Neural progenitor cell (in vitro differentiated cells): Measurements from ENCODE around the gene NTMT1. TPM values are rescaled to one million over a fixed set of nuclear protein-coding genes. Genes with fewer than 3 reads are reported as not detected.
A peak's percentile ranks its signal among the peaks of the same experiment; 100 is the strongest.

ENCODE experiments used
- DNase-seq: peaks from one replicate; pipeline ENCODE4 v3.0.0-alpha.2; 2016; ENCODE audit warnings: low spot score
- H2AFZ ChIP-seq: fragments of 200-600 bp; sonication (generic); replicated peaks from 2 replicates; pipeline ENCODE4 v1.6.1; 2016; ENCODE audit warnings: antibody characterized with exemption
- H3F3A ChIP-seq: fragments of 200-600 bp; sonication (generic); 2 replicates; pipeline ENCODE4 v1.6.1; 2016; ENCODE audit warnings: antibody characterized with exemption, low read depth
- H3K27ac ChIP-seq: fragments of 200-600 bp; sonication (generic); 2 replicates; pipeline ENCODE4 v1.5.1; 2016; ENCODE audit warnings: mild to moderate bottlenecking
- H3K27me3 ChIP-seq: fragments of 200-600 bp; sonication (generic); 2 replicates; pipeline ENCODE4 v1.6.1; 2016; ENCODE audit warnings: mild to moderate bottlenecking, moderate library complexity
- H3K36me3 ChIP-seq: fragments of 200-600 bp; sonication (generic); 2 replicates; pipeline ENCODE4 v1.5.1; 2016
- H3K4me1 ChIP-seq: fragments of 200-600 bp; sonication (generic); 2 replicates; pipeline ENCODE4 v1.6.1; 2016; ENCODE audit warnings: mixed run types
- H3K4me2 ChIP-seq: fragments of 200-600 bp; sonication (generic); 2 replicates; pipeline ENCODE4 v1.6.1; 2016
- H3K4me3 ChIP-seq: fragments of 200-600 bp; sonication (generic); 2 replicates; pipeline ENCODE4 v1.5.1; 2016
- H3K79me2 ChIP-seq: fragments of 200-600 bp; sonication (generic); 2 replicates; pipeline ENCODE4 v1.6.1; 2016; ENCODE audit warnings: low read depth
- H3K9ac ChIP-seq: fragments of 200-600 bp; sonication (generic); 2 replicates; pipeline ENCODE4 v1.6.1; 2016
- H3K9me3 ChIP-seq: fragments of 200-600 bp; sonication (generic); 2 replicates; pipeline ENCODE4 v1.5.1; 2016; ENCODE audit warnings: low read depth
- H4K20me1 ChIP-seq: fragments of 200-600 bp; sonication (generic); 2 replicates; pipeline ENCODE4 v1.6.1; 2016; ENCODE audit warnings: low read depth
- H3K27ac Mint-ChIP-seq: 3 replicates; pipeline ENCODE4 v1.8.0; 2021; ENCODE audit warnings: mixed read lengths
- H3K27me3 Mint-ChIP-seq: 2 replicates; pipeline ENCODE4 v1.8.0; 2022; ENCODE audit warnings: low read depth, mild to moderate bottlenecking, inconsistent platforms, moderate library complexity, mixed read lengths; ENCODE audit not compliant: insufficient read depth
- H3K36me3 Mint-ChIP-seq: 3 replicates; pipeline ENCODE4 v1.8.0; 2021; ENCODE audit warnings: mixed read lengths
- H3K4me1 Mint-ChIP-seq: 3 replicates; pipeline ENCODE4 v1.8.0; 2021; ENCODE audit warnings: mixed read lengths
- H3K4me3 Mint-ChIP-seq: 3 replicates; pipeline ENCODE4 v1.8.0; 2021; ENCODE audit warnings: mild to moderate bottlenecking, moderate library complexity, mixed read lengths
- H3K9me3 Mint-ChIP-seq: 3 replicates; pipeline ENCODE4 v1.8.0; 2020; ENCODE audit warnings: mixed read lengths
- CTCF ChIP-seq: fragments of 200-600 bp; sonication (generic); IDR thresholded peaks from 2 replicates; pipeline ENCODE4 v1.5.1; 2017; ENCODE audit warnings: antibody characterized with exemption, mild to moderate bottlenecking
- EZH2 ChIP-seq: fragments of 200-600 bp; sonication (generic); IDR thresholded peaks from 2 replicates; pipeline ENCODE4 v1.6.1; 2017; ENCODE audit warnings: antibody characterized with exemption, mild to moderate bottlenecking, moderate library complexity
- EZH2phosphoT487 ChIP-seq: fragments of 200-600 bp; sonication (generic); IDR thresholded peaks from 2 replicates; pipeline ENCODE4 v1.6.1; 2017; ENCODE audit warnings: antibody characterized with exemption
- total RNA-seq: library from RNA; depleted of rRNA; stranded (reverse); fragments of >200 nt; gene quantifications from 2 replicates; pipeline ENCODE4 v1.2.3, GENCODE V29; 2015; ENCODE audit warnings: low replicate concordance

Gene NTMT1
- total RNA-seq, 1 donor from 2014 or later, result 22.2 TPM

DNA sequence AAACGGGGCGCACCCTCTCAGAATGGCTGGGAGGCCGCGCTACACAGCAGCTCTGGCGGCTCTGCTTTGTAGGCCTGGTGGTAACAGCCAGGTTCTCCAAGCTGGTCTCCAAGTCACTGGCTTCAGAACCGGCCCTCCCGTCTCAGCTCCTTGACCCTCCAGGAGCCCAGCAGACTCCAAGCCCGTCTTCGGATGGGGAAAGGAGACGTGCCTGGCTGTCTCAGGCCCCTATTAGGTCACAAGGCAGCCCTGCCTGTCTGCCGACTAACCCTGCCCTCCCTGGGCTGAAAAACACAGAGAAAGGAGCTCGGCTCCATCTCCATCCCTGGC lies 13.8 kb downstream of the NTMT1 start:
- Histone ChIP-seq H3K27me3 (no peaks in the 10 kb centered on the region), H3F3A (peaks cover 23% of the 10 kb centered on the region), H3K9me3 (no peaks in the 10 kb centered on the region), H3K4me2 (no peak overlapping the region), H3K4me3 (no peak overlapping the region), H3K9ac (no peak overlapping the region), H3K27ac (no peak overlapping the region), H4K20me1 (peaks cover 29% of the 10 kb centered on the region), H2AFZ (no peak overlapping the region), H3K36me3 (no peaks in the 10 kb centered on the region), H3K4me1 (peaks cover 9% of the 10 kb centered on the region), H3K79me2 (peaks cover 22% of the 10 kb centered on the region)
- H3K9me3 Mint-ChIP-seq, result no peaks in the 10 kb centered on the region
- H3K36me3 Mint-ChIP-seq, result peaks cover 11% of the 10 kb centered on the region
- peaks cover 6% of the 10 kb centered on the region for H3K27me3 Mint-ChIP-seq
- H3K27ac Mint-ChIP-seq, result no peak overlapping the region
- peaks cover 15% of the 10 kb centered on the region for H3K4me1 Mint-ChIP-seq
- no peak for DNase-seq
- peak overlapping the region; percentile 85 for H3K4me3 Mint-ChIP-seq
- no peak for TF ChIP-seq EZH2phosphoT487
- no peak for TF ChIP-seq EZH2
- no peak for TF ChIP-seq CTCF

GRCh38 chr9:129640086-129640870 lies 14.3 kb downstream of the NTMT1 start:
- no peak overlapping the region for H3K27ac ChIP-seq
- H3K4me1 Mint-ChIP-seq, result peaks cover 15% of the 10 kb centered on the region
- peaks cover 23% of the 10 kb centered on the region for H3F3A ChIP-seq
- H3K9ac ChIP-seq, result no peak overlapping the region
- DNase-seq, result no peak
- peak overlapping the region; percentile 85 for H3K4me3 Mint-ChIP-seq
- no peaks in the 10 kb centered on the region for H3K9me3 ChIP-seq
- peaks cover 6% of the 10 kb centered on the region for H3K27me3 Mint-ChIP-seq
- peak overlapping the region; percentile 95 for H3K4me2 ChIP-seq
- no peak overlapping the region for H2AFZ ChIP-seq
- no peaks in the 10 kb centered on the region for H3K27me3 ChIP-seq
- H3K9me3 Mint-ChIP-seq, result no peaks in the 10 kb centered on the region
- H3K36me3 Mint-ChIP-seq, result peaks cover 8% of the 10 kb centered on the region
- H3K4me1 ChIP-seq, result peaks cover 9% of the 10 kb centered on the region
- TF ChIP-seq CTCF, result no peak
- TF ChIP-seq EZH2, result no peak
- TF ChIP-seq EZH2phosphoT487, result no peak
- H3K27ac Mint-ChIP-seq, result no peak overlapping the region
- peaks cover 22% of the 10 kb centered on the region for H3K79me2 ChIP-seq
- peaks cover 23% of the 10 kb centered on the region for H4K20me1 ChIP-seq
- H3K36me3 ChIP-seq, result no peaks in the 10 kb centered on the region
- peak overlapping the region; percentile 96 for H3K4me3 ChIP-seq

DNA sequence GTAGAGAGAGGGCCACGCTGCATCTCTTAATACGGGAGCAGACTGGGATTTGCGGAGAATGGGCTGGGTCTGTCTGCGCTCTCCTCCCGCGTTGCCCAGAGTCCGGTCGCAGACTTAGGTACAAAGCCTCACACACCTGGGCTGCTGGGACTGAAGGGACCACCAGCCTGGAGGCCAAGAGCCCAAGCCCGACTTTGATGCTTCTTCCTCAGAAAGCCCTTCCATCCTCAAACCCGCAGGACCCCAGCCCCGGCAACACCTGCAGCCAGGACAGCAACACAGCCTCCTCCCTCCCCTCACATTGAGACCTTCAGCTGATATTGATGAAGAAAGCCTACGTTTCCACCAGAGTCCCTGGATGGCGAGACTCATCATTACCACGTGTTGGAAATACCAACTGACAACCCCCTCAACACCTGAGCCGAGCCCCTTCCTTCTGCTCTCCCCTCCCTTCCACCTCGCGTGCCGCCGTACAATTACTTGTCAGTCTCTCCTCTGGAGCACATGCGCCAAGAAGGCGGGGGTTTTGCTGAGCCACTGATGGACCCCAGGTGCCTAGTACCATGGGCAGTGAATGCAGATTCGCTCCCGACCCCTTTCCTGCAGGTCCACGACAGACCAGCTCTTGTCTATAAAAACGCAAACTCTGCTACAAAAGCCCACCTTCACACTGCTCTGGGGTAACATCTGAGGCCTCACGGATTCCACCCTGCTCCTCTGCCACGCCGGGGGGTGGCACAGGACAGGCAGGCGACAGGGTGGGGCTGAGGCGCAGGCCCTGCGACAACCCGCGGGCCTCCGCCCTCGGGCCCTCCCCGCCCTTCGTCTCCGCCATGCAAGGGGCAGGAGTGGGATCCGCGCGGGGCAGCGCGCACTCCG lies 15.1 kb downstream of the NTMT1 start:
- Mint-ChIP-seq H3K4me3 (peak overlapping the region; percentile 85), H3K4me1 (peaks cover 15% of the 10 kb centered on the region), H3K27me3 (peaks cover 6% of the 10 kb centered on the region), H3K9me3 (no peaks in the 10 kb centered on the region), H3K27ac (peak overlapping the region; percentile 85), H3K36me3 (peaks cover 7% of the 10 kb centered on the region)
- no peak for DNase-seq
- no peaks in the 10 kb centered on the region for H3K36me3 ChIP-seq
- H3K4me2 ChIP-seq, result peak overlapping the region; percentile 95
- no peak overlapping the region for H2AFZ ChIP-seq
- peaks cover 23% of the 10 kb centered on the region for H3F3A ChIP-seq
- peaks cover 22% of the 10 kb centered on the region for H3K79me2 ChIP-seq
- no peaks in the 10 kb centered on the region for H3K9me3 ChIP-seq
- H3K4me1 ChIP-seq, result peaks cover 9% of the 10 kb centered on the region
- TF ChIP-seq EZH2phosphoT487 (no peak), EZH2 (no peak), CTCF (no peak)
- H3K9ac ChIP-seq, result peak overlapping the region; percentile 98
- no peaks in the 10 kb centered on the region for H3K27me3 ChIP-seq
- H4K20me1 ChIP-seq, result peaks cover 18% of the 10 kb centered on the region
- H3K27ac ChIP-seq, result no peak overlapping the region
- H3K4me3 ChIP-seq, result peak overlapping the region; percentile 96
